Naive thymus-derived CD4-positive, alpha-beta T cell (primary cell): ENCODE results near the gene MCTP2. TPM values are rescaled to one million over a fixed set of nuclear protein-coding genes. Genes with fewer than 3 reads are reported as not detected.
"Not testable (repeated sequence)": the region's sequence is repeated elsewhere in the genome, so short reads cannot be mapped to it uniquely, and the experiment has no call there.

Source experiments
- ATAC-seq: fragments of 150-1000 bp; cut with Tn5 transposase; 2 replicates; pipeline ENCODE4 v1.10.0; 2021; ENCODE audit warnings: mild to moderate bottlenecking, moderate library complexity
- CTCF ChIA-PET: fragments of 350-600 bp; sonication (Branson Sonifier 250); formaldehyde crosslinking; loops from one replicate; lab custom pipeline; 2021; ENCODE audit warnings: antibody characterized with exemption; lab: Charles Lee
- POLR2A ChIA-PET: fragments of 350-600 bp; sonication (Branson Sonifier 250); formaldehyde crosslinking; loops from one replicate; lab custom pipeline; 2021; ENCODE audit warnings: antibody characterized with exemption, inconsistent platforms; lab: Charles Lee
- DNase-seq, 9 donors: peaks; one replicate each; pipeline versions ENCODE4 v3.0.0 to v3.0.0-alpha.2; 2020 to 2022; ENCODE audit warnings: mixed read lengths in 1 of 9
- H3K27ac ChIP-seq: one replicate; pipeline ENCODE4 v1.7.0; 2013; ENCODE audit warnings: mild to moderate bottlenecking, low read depth, low read length, moderate library complexity
- H3K27me3 ChIP-seq, 2 donors: one replicate each; pipeline ENCODE4 v1.7.0; 2013; ENCODE audit warnings: low read length in 2 of 2, mild to moderate bottlenecking in 2 of 2, moderate library complexity in 2 of 2; ENCODE audit not compliant: control insufficient read depth in 2 of 2, insufficient read depth in 2 of 2
- H3K36me3 ChIP-seq, 3 experiments: 1 replicate in 2 of 3; 2 replicates in 1 of 3; pipeline ENCODE4 v1.7.0; 2013; ENCODE audit warnings: low read length in 3 of 3, mild to moderate bottlenecking in 3 of 3, moderate library complexity in 1 of 3; ENCODE audit not compliant: insufficient read depth in 3 of 3, control insufficient read depth in 2 of 3
- H3K4me1 ChIP-seq, 2 donors: one replicate each; pipeline ENCODE4 v1.7.0; 2013; ENCODE audit warnings: low read length in 2 of 2, mild to moderate bottlenecking in 2 of 2, moderate library complexity in 1 of 2; ENCODE audit not compliant: control insufficient read depth in 2 of 2, insufficient read depth in 2 of 2
- H3K4me3 ChIP-seq: 2 replicates; pipeline ENCODE4 v1.7.0; 2013; ENCODE audit warnings: mild to moderate bottlenecking, low read length
- H3K9me3 ChIP-seq, 3 experiments: 1 replicate in 2 of 3; 2 replicates in 1 of 3; pipeline ENCODE4 v1.7.0; 2013; ENCODE audit warnings: low read length in 3 of 3; ENCODE audit not compliant: control insufficient read depth in 2 of 3
- H3K27ac Mint-ChIP-seq, 9 donors: one replicate each; pipeline ENCODE4 v1.8.0; 2020 to 2022; ENCODE audit warnings: mixed read lengths in 9 of 9, mild to moderate bottlenecking in 8 of 9, moderate library complexity in 5 of 9, inconsistent platforms in 2 of 9
- H3K27me3 Mint-ChIP-seq, 5 donors: one replicate each; pipeline ENCODE4 v1.8.0; 2021 to 2022; ENCODE audit warnings: mixed read lengths in 5 of 5, mild to moderate bottlenecking in 1 of 5
- H3K36me3 Mint-ChIP-seq, 5 donors: one replicate each; pipeline ENCODE4 v1.8.0; 2020 to 2022; ENCODE audit warnings: mixed read lengths in 5 of 5, mild to moderate bottlenecking in 3 of 5, inconsistent platforms in 1 of 5
- H3K4me1 Mint-ChIP-seq, 7 donors: one replicate each; pipeline ENCODE4 v1.8.0; 2020 to 2022; ENCODE audit warnings: mixed read lengths in 7 of 7, mild to moderate bottlenecking in 3 of 7, inconsistent platforms in 1 of 7
- H3K4me3 Mint-ChIP-seq, 10 donors: one replicate each; pipeline ENCODE4 v1.8.0; 2020 to 2022; ENCODE audit warnings: mild to moderate bottlenecking in 10 of 10, mixed read lengths in 10 of 10, moderate library complexity in 6 of 10, inconsistent platforms in 2 of 10
- H3K9me3 Mint-ChIP-seq, 11 donors: one replicate each; pipeline ENCODE4 v1.8.0; 2020 to 2022; ENCODE audit warnings: mixed read lengths in 11 of 11, mild to moderate bottlenecking in 4 of 11, inconsistent platforms in 1 of 11, moderate library complexity in 1 of 11
- intact Hi-C, 2 donors: fragments of 100-400 bp; cut with micrococcal nuclease; formaldehyde crosslinking; loops; one replicate each; pipeline ENCODE4 v1.15.1; 2023
- polyA plus RNA-seq, 2 donors: library from polyadenylated mRNA; unstranded; fragments of 300-500 nt; fragmentation: Illumina TruSeq; gene quantifications; one replicate each; pipeline ENCODE4 v1.2.3, GENCODE V29; 2021
- total RNA-seq, 6 experiments: library from RNA in 5 of 6; stranded (reverse) in 5 of 6; gene quantifications; 1 replicate in 5 of 6; 2 replicates in 1 of 6; pipeline ENCODE4 v1.2.3 and lab custom pipeline; 2021 to 2026

Gene MCTP2
- total and polyA plus RNA-seq, 7 experiments from 2014 or later: 1.9 to 44.5 (median 17.0) TPM

GRCh38 chr15:94493176-94493575 is 261.8 kb downstream of the MCTP2 start:
- no peak for DNase-seq
- Histone ChIP-seq H3K4me1 (no peaks in the 10 kb centered on the region), H3K27me3 (no peaks in the 10 kb centered on the region), H3K4me3 (no peak overlapping the region), H3K27ac (no peak overlapping the region), H3K9me3 (no peaks in the 10 kb centered on the region), H3K36me3 (no peaks in the 10 kb centered on the region)
- H3K27ac Mint-ChIP-seq: no peak overlapping the region
- H3K9me3 Mint-ChIP-seq: peaks cover 0 to 9% (median 3%) of the 10 kb centered on the region in 11 donors
- ChIA-PET POLR2A (no interaction called here), CTCF (no interaction called here)
- H3K27me3 Mint-ChIP-seq: peaks cover 3 to 16% (median 8%) of the 10 kb centered on the region in 5 donors
- ATAC-seq: no peak
- H3K4me3 Mint-ChIP-seq: no peak overlapping the region
- no peaks in the 10 kb centered on the region for H3K36me3 Mint-ChIP-seq
- no peaks in the 10 kb centered on the region for H3K4me1 Mint-ChIP-seq
- intact Hi-C loops: no loop called here

- not testable (repeated sequence) for H3K36me3 Mint-ChIP-seq
Observed at GRCh38 chr15:94493586-94493985, 262.2 kb downstream of the MCTP2 start.

GRCh38 chr15:94494732-94495131 is 263.4 kb downstream of the MCTP2 start:
- H3K9me3 Mint-ChIP-seq: peaks cover 0 to 12% (median 4%) of the 10 kb centered on the region in 11 donors
- ATAC-seq: no peak
- H3K4me3 Mint-ChIP-seq: no peak overlapping the region
- Histone ChIP-seq H3K36me3 (no peaks in the 10 kb centered on the region), H3K9me3 (no peaks in the 10 kb centered on the region), H3K27me3 (no peaks in the 10 kb centered on the region), H3K4me3 (no peak overlapping the region), H3K4me1 (no peaks in the 10 kb centered on the region), H3K27ac (no peak overlapping the region)
- no peaks in the 10 kb centered on the region for H3K36me3 Mint-ChIP-seq
- ChIA-PET POLR2A (no interaction called here), CTCF (no interaction called here)
- no peak overlapping the region for H3K27ac Mint-ChIP-seq
- DNase-seq: no peak
- peaks cover 5 to 14% (median 8%) of the 10 kb centered on the region in 5 donors for H3K27me3 Mint-ChIP-seq
- intact Hi-C loops: no loop called here
- no peaks in the 10 kb centered on the region for H3K4me1 Mint-ChIP-seq

More at GRCh38 chr15:94493586-94493985, 262.2 kb downstream of the MCTP2 start:
- DNase-seq, H3K27me3 ChIP-seq, H3K4me3 ChIP-seq, POLR2A ChIA-PET, H3K36me3 ChIP-seq, H3K4me1 ChIP-seq, intact Hi-C loops, H3K9me3 ChIP-seq, H3K4me3 Mint-ChIP-seq, H3K27ac ChIP-seq, ATAC-seq, CTCF ChIA-PET, H3K4me1 Mint-ChIP-seq, H3K27ac Mint-ChIP-seq: not testable (repeated sequence)
- Mint-ChIP-seq H3K27me3 (peaks cover 3 to 15% (median 8%) of the 10 kb centered on the region in 5 donors), H3K9me3 (peaks cover 0 to 10% (median 4%) of the 10 kb centered on the region in 11 donors)

- no peak overlapping the region for H3K4me3 Mint-ChIP-seq
- no peaks in the 10 kb centered on the region for H3K36me3 ChIP-seq
- POLR2A ChIA-PET: no interaction called here
- no peak overlapping the region for H3K27ac Mint-ChIP-seq
- H3K4me1 Mint-ChIP-seq: no peaks in the 10 kb centered on the region
- H3K27me3 Mint-ChIP-seq: peaks cover 4 to 42% (median 22%) of the 10 kb centered on the region in 5 donors
- intact Hi-C loops: no loop called here
- peaks cover 0 to 4% (median 0%) of the 10 kb centered on the region in 3 experiments for H3K9me3 ChIP-seq
- H3K36me3 Mint-ChIP-seq: peaks cover 0 to 3% (median 0%) of the 10 kb centered on the region in 5 donors
- CTCF ChIA-PET: no interaction called here
- ATAC-seq (no peak), DNase-seq (no peak)
- no peak overlapping the region for H3K27ac ChIP-seq
- no peaks in the 10 kb centered on the region for H3K27me3 ChIP-seq
- H3K4me1 ChIP-seq: no peaks in the 10 kb centered on the region
- no peak overlapping the region for H3K4me3 ChIP-seq
- peaks cover 0 to 43% (median 18%) of the 10 kb centered on the region in 11 donors for H3K9me3 Mint-ChIP-seq
Observed at GRCh38 chr15:94503293-94503692, 271.9 kb downstream of the MCTP2 start.

- Histone ChIP-seq H3K36me3 (no peaks in the 10 kb centered on the region), H3K4me1 (no peaks in the 10 kb centered on the region), H3K27ac (no peak overlapping the region), H3K9me3 (peaks cover 0 to 4% (median 0%) of the 10 kb centered on the region in 3 experiments), H3K4me3 (no peak overlapping the region), H3K27me3 (peaks cover 0 to 5% of the 10 kb centered on the region in 2 donors)
- H3K36me3 Mint-ChIP-seq: peaks cover 0 to 3% (median 0%) of the 10 kb centered on the region in 5 donors
- DNase-seq (no peak), ATAC-seq (no peak)
- peaks cover 7 to 20% (median 9%) of the 10 kb centered on the region in 5 donors for H3K27me3 Mint-ChIP-seq
- POLR2A ChIA-PET: no interaction called here
- H3K9me3 Mint-ChIP-seq: peaks cover 0 to 46% (median 18%) of the 10 kb centered on the region in 11 donors
- no peak overlapping the region for H3K27ac Mint-ChIP-seq
- intact Hi-C loops: no loop called here
- no peak overlapping the region for H3K4me3 Mint-ChIP-seq
- CTCF ChIA-PET: no interaction called here
- H3K4me1 Mint-ChIP-seq: no peaks in the 10 kb centered on the region
Observed at GRCh38 chr15:94509259-94509658, 277.9 kb downstream of the MCTP2 start.

GRCh38 chr15:94522125-94522524 is 290.8 kb downstream of the MCTP2 start:
- intact Hi-C loops: no loop called here

GRCh38 chr15:94523873-94524272 is 292.5 kb downstream of the MCTP2 start:
- no peaks in the 10 kb centered on the region for H3K4me1 ChIP-seq
- Mint-ChIP-seq H3K9me3 (peaks cover 0 to 5% (median 0%) of the 10 kb centered on the region in 11 donors), H3K27me3 (peaks cover 4 to 37% (median 16%) of the 10 kb centered on the region in 5 donors), H3K36me3 (no peaks in the 10 kb centered on the region), H3K27ac (no peak overlapping the region), H3K4me1 (no peaks in the 10 kb centered on the region), H3K4me3 (no peak overlapping the region)
- intact Hi-C loops: no loop called here
- no peaks in the 10 kb centered on the region for H3K27me3 ChIP-seq
- DNase-seq: no peak
- no peak overlapping the region for H3K4me3 ChIP-seq
- ChIA-PET POLR2A (no interaction called here), CTCF (no interaction called here)
- no peaks in the 10 kb centered on the region for H3K36me3 ChIP-seq
- no peak overlapping the region for H3K27ac ChIP-seq
- ATAC-seq: no peak
- H3K9me3 ChIP-seq: no peaks in the 10 kb centered on the region

More at GRCh38 chr15:94522125-94522524, 290.8 kb downstream of the MCTP2 start:
- Histone ChIP-seq H3K27ac (no peak overlapping the region), H3K27me3 (no peaks in the 10 kb centered on the region), H3K36me3 (no peaks in the 10 kb centered on the region), H3K4me3 (no peak overlapping the region), H3K9me3 (no peaks in the 10 kb centered on the region), H3K4me1 (no peaks in the 10 kb centered on the region)
- Mint-ChIP-seq H3K4me1 (no peaks in the 10 kb centered on the region), H3K27ac (no peak overlapping the region), H3K27me3 (peaks cover 4 to 26% (median 10%) of the 10 kb centered on the region in 5 donors), H3K4me3 (no peak overlapping the region), H3K36me3 (no peaks in the 10 kb centered on the region), H3K9me3 (peaks cover 0 to 5% (median 0%) of the 10 kb centered on the region in 11 donors)
- ATAC-seq (no peak), DNase-seq (no peak)
- POLR2A ChIA-PET: no interaction called here
- CTCF ChIA-PET: no interaction called here
